Cardiac septum (tissue), 1 donor: ENCODE measurements around the gene CRB2. TPM values are rescaled to one million over a fixed set of nuclear protein-coding genes. Genes with fewer than 3 reads are reported as not detected.
"Not testable (repeated sequence)": the region's sequence is repeated elsewhere in the genome, so short reads cannot be mapped to it uniquely, and the experiment has no call there.

Experiments used
- DNase-seq: peaks from one replicate; pipeline ENCODE4 v3.0.0-alpha.2; 2020; ENCODE audit warnings: low spot score
- intact Hi-C: fragments of 100-400 bp; cut with DNase I; formaldehyde crosslinking; loops from one replicate; pipeline ENCODE4 v1.14.0; 2022
- total RNA-seq: library from RNA; stranded (reverse); fragmentation: NEBNext Ultra II Directional; extraction: Animal tissue kit (Norgen Biotek cat#: 25700); gene quantifications from one replicate; pipeline ENCODE4 v1.2.1, GENCODE V29; 2021
- donor health status: DM: no; HTN: no; CAD: no.

The CRB2 gene
- total RNA-seq, 1 donor from 2014 or later: not detected

DNA sequence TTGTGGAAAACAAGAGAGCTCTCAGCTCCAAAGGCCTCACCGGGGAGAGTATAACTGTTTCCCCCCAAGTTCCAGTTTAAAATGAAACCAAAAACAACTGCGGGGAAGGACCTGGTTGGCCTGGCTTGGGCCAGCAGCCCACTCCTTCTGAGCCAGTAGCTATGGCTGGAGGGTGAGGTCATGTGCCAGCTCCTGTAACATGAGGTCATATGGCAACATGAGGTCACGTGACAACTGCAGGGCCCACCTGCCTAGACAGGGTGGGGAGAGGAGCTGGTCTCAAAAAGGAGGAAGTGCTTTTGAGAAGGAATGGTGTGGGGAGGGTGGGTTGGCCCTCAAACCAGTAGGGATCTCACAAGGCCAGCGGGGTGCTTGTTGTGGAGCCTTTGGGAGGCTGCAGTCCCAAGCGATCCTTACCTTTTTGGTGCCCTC lies 29.3 kb upstream of the CRB2 start:
- intact Hi-C loops: no loop called here
- DNase-seq: no peak

- DNase-seq: no peak
- intact Hi-C loops: no loop called here
Measured at GRCh38 chr9:123327697-123328100, 28.3 kb upstream of the CRB2 start.

GRCh38 chr9:123329329-123329955 lies 26.6 kb upstream of the CRB2 start:
- intact Hi-C loops: no loop called here
- DNase-seq: no peak

- intact Hi-C loops: no loop called here
Measured at GRCh38 chr9:123331346-123332060, 24.5 kb upstream of the CRB2 start.

GRCh38 chr9:123333058-123333669 lies 22.8 kb upstream of the CRB2 start:
- DNase-seq, intact Hi-C loops: not testable (repeated sequence)

More at GRCh38 chr9:123331346-123332060, 24.5 kb upstream of the CRB2 start:
- DNase-seq: no peak

GRCh38 chr9:123334639-123335038 lies 21.4 kb upstream of the CRB2 start:
- intact Hi-C loops: no loop called here
- no peak for DNase-seq

DNA sequence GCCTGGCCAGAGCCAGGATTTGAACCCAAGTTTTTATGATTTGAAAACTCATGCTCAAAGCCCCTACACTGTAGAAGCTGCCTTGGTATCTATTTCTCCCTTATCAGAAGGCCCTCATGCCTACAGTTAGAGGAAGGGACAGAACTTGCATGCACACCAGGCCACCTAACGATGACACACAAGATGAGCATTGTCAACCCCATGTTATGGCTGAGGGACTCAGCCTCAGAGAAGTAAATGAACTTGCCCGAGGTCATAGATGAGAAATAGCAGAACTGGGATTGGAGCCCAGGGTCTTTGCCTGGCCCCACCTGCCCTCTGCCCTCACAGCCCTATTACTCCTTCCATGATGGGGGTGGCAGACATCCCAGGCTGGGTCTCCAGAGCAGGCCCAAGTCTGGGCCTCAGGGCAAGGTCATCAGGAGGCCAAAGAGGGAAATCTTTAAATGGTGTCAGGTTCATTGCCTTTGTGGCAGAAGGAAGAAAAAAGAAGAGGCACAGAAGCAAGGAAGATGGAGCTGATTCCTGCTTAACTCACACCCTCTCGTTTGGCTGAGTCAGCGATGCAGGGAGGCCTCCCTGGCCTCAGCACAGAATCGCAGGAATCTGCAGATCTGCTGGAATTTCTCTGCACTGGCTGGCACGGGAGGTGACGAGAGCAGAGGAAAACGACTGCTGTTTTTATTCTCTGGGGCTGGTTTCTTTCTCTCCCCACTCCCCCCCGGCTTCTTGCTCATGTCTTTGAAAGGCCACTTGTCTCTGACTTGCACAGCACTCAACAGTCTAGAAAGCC lies 20.6 kb upstream of the CRB2 start:
- no peak for DNase-seq
- intact Hi-C loops: no loop called here

- intact Hi-C loops: no loop called here
- DNase-seq: no peak
Measured at GRCh38 chr9:123335986-123336329, 20.0 kb upstream of the CRB2 start.

GRCh38 chr9:123336449-123336848 lies 19.5 kb upstream of the CRB2 start:
- no peak for DNase-seq
- intact Hi-C loops: no loop called here

DNA sequence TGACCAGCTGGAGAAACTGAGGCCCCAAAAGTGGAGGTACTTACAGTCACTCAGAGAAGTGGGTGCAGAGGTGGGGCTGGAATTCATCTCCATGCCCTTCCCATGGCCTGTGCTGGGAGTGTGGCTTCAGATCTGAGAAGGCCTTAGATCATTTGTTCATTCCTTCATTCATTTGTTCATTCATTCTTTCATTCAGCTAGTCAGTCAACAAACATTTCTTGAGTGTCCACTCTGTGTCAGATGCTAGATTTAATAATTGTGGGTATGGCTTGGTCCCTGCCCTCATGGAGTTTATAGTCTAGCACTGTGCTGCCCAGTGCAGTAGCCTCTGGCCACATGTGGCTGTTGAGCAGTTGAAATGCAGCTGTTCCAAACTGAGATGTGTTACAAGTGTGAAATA lies 19.0 kb upstream of the CRB2 start:
- DNase-seq: no peak
- intact Hi-C loops: no loop called here

DNA sequence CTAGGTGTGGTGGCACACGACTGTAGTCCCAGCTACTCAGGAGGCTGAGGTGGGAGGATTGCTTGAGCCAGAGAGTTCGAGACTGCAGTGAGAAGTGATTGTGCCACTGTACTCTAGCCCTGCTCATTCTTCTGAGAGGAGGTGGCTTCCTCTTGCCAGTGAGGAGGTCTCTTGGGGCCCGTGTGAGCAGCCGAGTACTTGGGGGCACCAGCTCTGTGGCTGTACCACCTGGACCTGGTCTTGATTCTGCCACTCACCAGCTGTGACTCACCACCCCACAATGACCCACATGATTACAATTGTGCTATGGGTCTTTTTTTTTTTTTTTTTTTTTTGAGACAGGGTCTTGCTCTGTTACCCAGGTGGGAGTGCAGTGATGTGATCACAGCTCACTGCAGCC lies 18.0 kb upstream of the CRB2 start:
- intact Hi-C loops: no loop called here
- DNase-seq: no peak

GRCh38 chr9:123338710-123339665 lies 17.0 kb upstream of the CRB2 start:
- no peak for DNase-seq
- intact Hi-C loops: no loop called here

DNA sequence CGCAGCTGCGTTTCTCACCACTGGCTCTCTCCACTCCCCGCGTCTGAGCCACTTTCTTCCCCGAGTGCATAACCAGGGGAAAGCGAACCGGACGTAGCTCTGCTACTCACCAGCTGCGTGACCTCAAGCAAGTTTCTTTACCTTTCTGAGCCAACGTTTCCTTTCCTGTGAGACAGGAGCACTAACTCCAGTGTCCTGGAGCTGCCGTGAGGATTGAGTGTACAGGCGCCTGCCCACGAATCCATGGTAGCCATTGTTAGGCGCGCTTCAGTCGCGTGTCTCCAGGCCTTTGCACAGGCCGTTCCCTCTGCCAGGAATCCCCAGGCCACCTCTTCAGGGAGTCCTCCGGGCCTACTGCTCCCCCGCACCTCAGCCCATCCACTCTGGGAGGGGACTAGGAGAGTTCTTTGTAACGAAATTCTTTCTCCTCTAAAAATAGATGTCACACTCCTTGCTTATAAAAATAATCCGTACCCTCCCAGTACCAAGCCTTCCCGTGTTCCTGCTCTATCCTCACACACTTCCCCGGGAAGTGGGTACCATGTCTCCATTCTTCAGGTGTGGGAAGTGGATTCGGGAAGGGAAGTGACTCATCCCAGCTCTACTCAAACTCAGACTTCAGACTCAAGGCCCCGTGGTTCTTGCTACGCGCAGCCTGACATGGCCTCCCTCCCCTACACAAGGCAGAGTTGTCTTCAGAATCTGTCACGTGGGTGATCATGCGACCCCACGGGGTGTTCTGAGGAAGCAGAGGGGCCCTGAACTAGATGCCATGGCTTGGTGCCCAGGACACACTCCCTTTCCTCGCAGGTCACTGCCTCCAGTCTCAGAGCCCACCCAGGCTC lies 16.1 kb upstream of the CRB2 start:
- intact Hi-C loops: loop anchor here (5.0 to 10.0 kb wide), 3 partner anchors 58 to 225 kb away; partner anchors contain the start of gene STRBP
- DNase-seq: no peak

GRCh38 chr9:123341816-123342215 lies 14.2 kb upstream of the CRB2 start:
- DNase-seq: no peak
- intact Hi-C loops: loop anchor here (5.0 to 10.0 kb wide), 3 partner anchors 60 to 227 kb away; partner anchors contain the start of gene STRBP

GRCh38 chr9:123342247-123342646 lies 13.8 kb upstream of the CRB2 start:
- no peak for DNase-seq
- intact Hi-C loops: loop anchor here (5.0 to 10.0 kb wide), 3 partner anchors 60 to 227 kb away; partner anchors contain the start of gene STRBP

DNA sequence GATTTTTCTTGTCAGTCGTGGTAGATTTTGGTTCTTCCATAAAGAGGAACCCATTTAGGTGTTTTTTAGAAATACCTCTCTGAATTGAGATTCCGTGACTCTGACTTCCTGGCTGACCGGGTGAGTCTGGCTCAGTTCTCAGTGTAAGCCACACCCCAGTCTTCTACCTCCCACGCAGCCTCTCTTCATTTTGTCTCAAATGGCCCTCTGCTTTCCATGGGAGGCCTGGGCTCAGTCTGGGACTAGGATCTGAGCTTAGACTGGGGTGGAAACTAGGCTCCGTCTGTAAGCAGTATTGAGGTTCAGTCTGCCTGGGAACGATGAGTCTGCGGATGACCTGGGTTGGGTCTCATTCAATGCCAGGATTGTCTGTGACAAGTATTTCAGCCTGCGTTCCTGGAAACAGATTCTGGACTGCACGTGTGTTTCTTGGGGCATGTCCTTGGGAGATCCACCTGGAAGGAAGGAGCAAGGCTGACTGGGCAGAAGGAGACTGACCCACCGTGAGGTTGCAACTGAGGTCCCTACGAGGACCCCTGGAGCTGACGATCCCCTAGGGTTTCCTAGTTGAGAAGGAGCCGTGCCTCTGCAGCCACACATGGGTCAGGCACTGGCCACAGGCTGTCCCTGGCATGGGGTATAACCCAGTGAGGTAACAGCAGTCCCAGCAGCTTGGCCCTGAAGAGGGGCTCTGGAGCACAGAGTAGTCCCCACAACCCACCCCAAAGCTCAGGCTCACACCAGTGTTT lies 12.4 kb upstream of the CRB2 start:
- no peak for DNase-seq
- intact Hi-C loops: loop anchor here (5.0 to 10.0 kb wide), 3 partner anchors 61 to 229 kb away; partner anchors contain the start of gene STRBP
